HepG2 (cell line): ENCODE measurements around the gene FGD3.

Source experiments
- CTCF ChIP-seq: sonication (generic); formaldehyde crosslinking; IDR thresholded peaks from 2 replicates; pipeline ENCODE4 v1.5.0; 2020; ENCODE audit warnings: mild to moderate bottlenecking, missing genetic modification reagents, moderate library complexity
- EZH2 ChIP-seq: conservative IDR thresholded peaks from 2 replicates; pipeline ENCODE4 v1.6.1; 2012; ENCODE audit warnings: mild to moderate bottlenecking, low read depth, low read length, moderate library complexity
- FOXM1 ChIP-seq: sonication (generic); formaldehyde crosslinking; IDR thresholded peaks from 2 replicates; pipeline ENCODE4 v1.5.0; 2020; ENCODE audit warnings: missing genetic modification reagents
- IRF2 ChIP-seq: IDR thresholded peaks from 2 replicates; pipeline ENCODE4 v1.6.1; 2018; ENCODE audit warnings: missing genetic modification reagents, missing compliant biosample characterization
- MAFG ChIP-seq: sonication (generic); formaldehyde crosslinking; IDR thresholded peaks from 2 replicates; pipeline ENCODE4 v1.5.1; 2020; ENCODE audit warnings: mild to moderate bottlenecking, missing genetic modification reagents
- MBNL3 ChIP-seq: fragments of 250-450 bp; sonication (Bioruptor Pico); conservative IDR thresholded peaks from 2 replicates; pipeline ENCODE4 v1.8.0; 2022; ENCODE audit warnings: mild to moderate bottlenecking, inconsistent platforms
- POLR2AphosphoS5 ChIP-seq: IDR thresholded peaks from 2 replicates; pipeline ENCODE4 v1.6.1; 2012; ENCODE audit warnings: low read depth, low read length
- TRIM24 ChIP-seq: sonication (generic); formaldehyde crosslinking; IDR thresholded peaks from 2 replicates; pipeline ENCODE4 v1.8.0; 2022; ENCODE audit warnings: mild to moderate bottlenecking, missing genetic modification reagents
- ZFP62 ChIP-seq: sonication (generic); formaldehyde crosslinking; IDR thresholded peaks from 2 replicates; pipeline ENCODE4 v1.4.0; 2020; ENCODE audit warnings: missing genetic modification reagents
- ZFP82 ChIP-seq: sonication (generic); formaldehyde crosslinking; IDR thresholded peaks from 2 replicates; pipeline ENCODE4 v1.5.1; 2020; ENCODE audit warnings: mild to moderate bottlenecking, missing genetic modification reagents, borderline replicate concordance
- ZNF296 ChIP-seq: sonication (generic); formaldehyde crosslinking; conservative IDR thresholded peaks from 2 replicates; pipeline ENCODE4 v1.5.0; 2020; ENCODE audit warnings: mild to moderate bottlenecking, missing genetic modification reagents
- ZNF335 ChIP-seq: sonication (generic); formaldehyde crosslinking; IDR thresholded peaks from 2 replicates; pipeline ENCODE4 v1.4.0; 2020; ENCODE audit warnings: missing genetic modification reagents

GRCh38 chr9:93026640-93027039, 79.3 kb downstream of the FGD3 start:
- no peak for TF ChIP-seq ZFP62 (CRISPR knock-in tag)
- TF ChIP-seq MAFG (CRISPR knock-in tag), result no peak
- TF ChIP-seq MBNL3, result no peak
- TF ChIP-seq FOXM1 (CRISPR knock-in tag), result no peak
- TF ChIP-seq ZFP82 (CRISPR knock-in tag), result no peak
- TF ChIP-seq TRIM24, result no peak
- no peak for TF ChIP-seq ZNF296 (CRISPR knock-in tag)
- no peak for TF ChIP-seq ZNF335 (CRISPR knock-in tag)
- TF ChIP-seq IRF2, result no peak
- no peak for TF ChIP-seq POLR2AphosphoS5
- TF ChIP-seq EZH2, result no peak
- no peak for TF ChIP-seq CTCF (CRISPR knock-in tag)
